HG02588 (cell line): Measurements from ENCODE around the gene TOM1L2.
"Not testable (repeated sequence)": the region's sequence is repeated elsewhere in the genome, so short reads cannot be mapped to it uniquely, and the experiment has no call there.

Experiments
- ATAC-seq: cut with Tn5 transposase; IDR thresholded peaks from one replicate; pipeline ENCODE4 v1.9.1; 2021; ENCODE audit warnings: mild to moderate bottlenecking, moderate library complexity; ENCODE audit not compliant: unreplicated experiment

The TOM1L2 gene

DNA sequence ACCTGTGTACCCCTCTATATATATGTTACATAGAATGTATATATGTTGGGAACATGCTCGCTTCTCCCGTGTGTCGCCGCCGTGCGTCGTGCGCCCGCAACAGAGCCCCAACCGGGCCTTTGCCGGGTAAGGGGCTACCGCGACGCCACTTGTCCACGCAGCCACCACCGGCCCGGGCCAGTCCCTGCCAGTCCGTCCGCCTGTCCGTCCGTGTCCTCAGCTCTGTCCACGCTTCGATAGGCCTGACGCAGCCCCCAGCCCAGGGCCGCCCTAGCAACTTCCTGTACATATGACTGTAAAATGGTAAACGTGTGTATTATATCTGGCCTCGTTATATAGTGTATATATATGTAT is 161.3 kb downstream of the TOM1L2 start:
- no peak for ATAC-seq

DNA sequence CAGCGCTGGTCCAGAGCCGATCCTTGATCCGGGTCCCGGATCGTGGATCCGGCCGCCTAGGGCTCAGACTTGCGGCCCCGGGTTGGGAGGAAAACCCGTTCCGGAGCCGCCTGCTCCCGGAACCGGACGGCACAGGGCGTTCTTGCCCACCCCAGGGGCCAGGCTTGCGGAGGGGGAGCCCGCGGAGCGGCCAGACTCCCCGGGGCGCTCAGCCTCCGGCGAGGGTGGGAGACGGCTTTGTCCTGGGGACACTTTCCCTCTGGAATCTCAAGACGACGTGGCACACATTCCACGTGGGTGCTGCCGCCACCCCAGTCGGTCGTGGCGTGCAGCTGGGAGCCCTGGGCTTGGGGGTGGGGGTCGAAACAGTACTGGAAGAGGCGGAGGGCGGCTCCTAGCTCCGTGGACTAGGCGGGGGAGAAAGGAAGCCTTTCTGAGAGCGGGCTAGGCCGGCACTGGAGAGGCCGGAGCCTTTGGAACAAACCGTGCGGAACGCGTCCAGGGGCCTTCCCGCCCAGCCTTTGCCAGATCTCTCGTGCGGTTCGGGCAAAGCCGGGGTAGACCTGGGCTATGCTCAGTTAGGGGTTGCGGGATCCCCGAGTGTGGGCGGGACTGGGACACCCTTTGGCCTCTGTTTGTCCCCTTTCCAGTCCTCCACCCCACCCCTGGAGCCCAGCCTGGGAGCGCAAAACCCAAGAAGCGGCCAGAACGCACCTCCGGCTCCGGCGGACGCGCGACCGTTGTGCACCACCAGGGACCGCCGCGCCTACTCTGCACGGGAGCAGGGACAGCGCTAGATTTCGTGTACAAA is 161.9 kb downstream of the TOM1L2 start:
- no peak for ATAC-seq

DNA sequence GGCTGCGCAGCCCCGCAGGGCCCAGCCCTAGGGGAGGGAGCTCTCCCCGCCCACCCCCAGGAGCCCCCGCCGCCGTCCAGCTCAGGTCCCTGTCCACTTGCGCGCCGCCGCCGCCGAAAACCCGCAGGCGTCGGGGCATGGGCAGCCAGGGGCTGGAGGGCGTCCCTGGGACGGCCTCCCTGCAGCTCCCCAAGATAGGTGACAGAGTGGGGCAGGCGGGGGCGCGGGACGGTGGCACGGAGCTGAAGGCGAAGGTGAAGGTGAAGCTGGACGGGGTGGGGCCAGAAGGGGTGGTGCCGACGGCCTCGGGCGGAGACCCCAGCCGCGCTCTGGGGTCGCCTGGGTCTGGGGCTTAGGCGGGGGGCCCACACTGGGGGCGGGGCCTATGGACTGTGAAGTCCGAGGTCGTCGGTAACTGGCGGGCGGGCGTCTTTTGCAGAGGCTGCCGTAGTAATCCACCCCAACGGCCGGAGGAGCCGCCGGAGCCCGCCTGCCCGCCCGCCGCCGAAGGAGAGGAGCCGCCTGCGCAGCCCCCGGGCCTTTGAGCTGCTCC is 162.6 kb downstream of the TOM1L2 start:
- ATAC-seq = no peak

DNA sequence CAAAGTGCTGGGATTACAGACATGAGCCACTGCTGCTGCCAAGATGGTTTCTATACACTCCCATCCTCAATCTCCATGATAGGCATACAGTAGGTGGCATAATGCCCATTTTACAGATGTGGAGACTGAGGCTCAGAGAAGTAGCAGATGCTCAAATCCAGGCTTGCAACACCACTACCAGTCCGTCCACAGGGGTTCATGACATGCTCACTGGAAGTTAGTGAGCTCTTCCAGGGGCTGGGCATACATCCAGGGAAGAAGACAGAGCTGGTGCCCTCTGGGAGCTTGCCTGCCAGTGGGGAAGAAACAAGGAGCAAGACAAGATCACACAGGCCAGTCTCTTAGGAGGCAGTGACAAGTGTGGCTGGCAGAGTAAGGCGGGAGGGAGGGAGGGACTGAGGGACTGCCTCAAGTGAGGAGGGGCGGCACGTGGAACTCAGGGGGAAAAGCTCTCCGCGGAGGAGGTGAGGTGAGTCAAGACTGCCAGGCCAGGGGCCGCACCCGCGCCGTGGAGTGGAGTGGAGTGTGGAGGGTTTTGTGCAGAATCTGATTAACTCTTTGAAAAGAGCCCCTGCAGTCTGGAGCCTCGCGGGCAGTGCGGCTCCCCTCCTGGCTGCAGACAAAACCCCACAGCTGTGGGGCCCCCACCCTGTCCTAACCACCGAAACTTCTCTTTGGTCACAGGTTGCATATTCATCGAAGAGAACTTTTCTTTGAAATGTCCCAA is 163.3 kb downstream of the TOM1L2 start:
- no peak for ATAC-seq

DNA sequence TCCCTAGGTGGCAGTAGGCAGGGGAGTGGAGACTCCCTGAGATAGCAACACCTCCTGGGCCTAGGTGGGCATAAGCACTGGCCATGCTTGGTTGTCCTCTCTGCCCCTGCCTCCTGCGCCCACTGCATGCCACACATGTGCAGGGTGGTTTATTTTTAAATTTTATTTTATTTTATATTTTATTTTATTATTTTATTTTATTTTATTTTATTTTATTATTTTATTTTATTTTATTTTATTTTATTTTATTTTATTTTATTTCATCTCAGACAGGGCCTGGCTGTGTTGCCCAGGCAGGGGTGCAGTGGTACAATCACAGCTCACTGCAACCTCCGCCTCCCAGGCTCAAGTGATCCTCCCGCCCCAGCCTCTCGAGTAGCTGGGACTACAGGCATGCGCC is 164.0 kb downstream of the TOM1L2 start:
- ATAC-seq = not testable (repeated sequence)

DNA sequence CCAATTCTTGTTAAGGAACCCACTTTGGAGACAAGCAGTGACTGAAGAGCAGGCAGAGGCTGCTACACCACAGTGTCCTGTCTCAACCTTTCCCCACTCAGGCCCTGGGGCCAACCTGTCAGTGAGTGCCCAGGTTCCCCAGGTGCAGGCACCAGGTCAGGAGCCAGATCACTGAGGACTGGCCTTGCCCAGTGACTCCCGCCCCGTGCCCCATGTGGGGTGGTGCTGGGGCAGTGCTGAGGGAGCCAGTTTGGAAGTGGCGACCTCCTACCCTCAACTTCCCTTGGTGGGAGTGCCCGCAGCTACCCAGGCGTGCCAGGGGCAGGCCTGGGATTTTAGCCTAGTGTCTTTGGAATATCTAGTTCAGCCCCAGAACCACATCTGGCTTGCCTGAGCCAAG is 164.8 kb downstream of the TOM1L2 start:
- no peak for ATAC-seq

DNA sequence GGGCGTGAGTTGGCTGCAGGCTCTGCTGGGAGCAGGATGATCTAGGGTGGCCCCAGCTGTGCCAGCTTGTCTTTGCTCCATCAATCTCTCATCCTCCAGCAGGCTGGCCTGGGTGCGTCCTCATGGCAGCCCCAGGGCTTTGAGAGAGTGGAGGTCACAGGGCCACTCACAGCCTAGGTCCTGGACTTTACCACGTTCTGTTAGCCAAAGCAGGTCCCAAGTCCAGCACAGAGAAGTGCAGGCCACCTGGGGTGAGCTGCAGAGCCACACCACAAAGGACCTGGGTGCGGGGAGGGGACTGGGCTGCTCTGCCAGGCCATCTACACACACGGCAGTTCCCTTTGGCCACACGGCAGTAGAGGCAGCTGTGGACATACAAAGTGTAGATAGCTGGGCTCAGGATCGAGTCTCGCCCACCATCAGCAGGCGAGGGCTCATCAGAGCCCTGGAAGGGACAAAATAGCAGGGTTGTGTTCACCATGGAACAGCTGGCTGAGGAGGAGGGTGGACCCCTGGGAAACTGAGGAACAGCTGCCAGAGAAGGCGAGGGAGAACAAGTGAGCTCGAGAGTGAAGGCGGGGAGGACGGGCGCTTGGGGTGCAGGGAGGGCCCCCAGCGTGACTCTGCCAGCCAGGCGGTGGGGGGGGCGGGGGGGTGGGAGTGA is 165.5 kb downstream of the TOM1L2 start:
- no peak for ATAC-seq

DNA sequence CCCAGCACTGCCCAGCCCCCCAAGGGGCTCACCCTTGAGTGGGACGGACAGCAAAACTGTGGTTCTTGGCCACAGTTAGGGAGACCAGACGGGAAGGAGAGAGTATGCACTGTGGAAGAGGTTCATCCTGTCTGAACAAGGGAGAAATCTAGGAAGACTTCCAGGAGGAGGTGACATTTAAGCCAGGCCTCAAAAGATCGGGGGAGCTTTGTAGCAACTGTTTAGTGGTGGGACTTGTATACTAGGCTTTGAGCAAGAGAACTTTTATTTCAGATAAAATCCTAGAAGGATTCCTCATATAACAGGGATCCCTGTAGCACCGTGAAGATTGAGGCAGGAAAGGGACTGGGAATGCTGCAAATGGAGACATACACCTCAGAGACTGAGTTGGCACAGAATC is 166.2 kb downstream of the TOM1L2 start:
- no peak for ATAC-seq

DNA sequence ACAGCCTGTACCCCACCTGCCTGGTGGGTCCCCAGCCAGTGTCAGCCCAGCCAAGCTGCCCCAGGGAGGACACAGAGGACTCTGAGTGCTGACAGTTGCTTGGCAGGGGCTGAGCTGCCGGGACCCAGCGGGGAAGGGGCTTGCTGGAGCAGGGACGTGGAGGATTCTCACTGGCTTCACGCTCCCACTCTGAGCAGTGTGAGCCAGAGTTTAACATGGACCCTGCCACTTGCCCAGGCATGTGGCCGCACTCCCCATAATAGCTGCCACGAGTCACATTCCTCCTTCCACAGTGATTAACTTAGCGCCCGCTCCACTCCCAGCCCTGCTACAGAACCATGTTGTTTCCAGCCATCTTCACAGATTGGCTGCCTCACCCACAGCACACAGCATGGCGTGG is 166.6 kb downstream of the TOM1L2 start:
- ATAC-seq = no peak

DNA sequence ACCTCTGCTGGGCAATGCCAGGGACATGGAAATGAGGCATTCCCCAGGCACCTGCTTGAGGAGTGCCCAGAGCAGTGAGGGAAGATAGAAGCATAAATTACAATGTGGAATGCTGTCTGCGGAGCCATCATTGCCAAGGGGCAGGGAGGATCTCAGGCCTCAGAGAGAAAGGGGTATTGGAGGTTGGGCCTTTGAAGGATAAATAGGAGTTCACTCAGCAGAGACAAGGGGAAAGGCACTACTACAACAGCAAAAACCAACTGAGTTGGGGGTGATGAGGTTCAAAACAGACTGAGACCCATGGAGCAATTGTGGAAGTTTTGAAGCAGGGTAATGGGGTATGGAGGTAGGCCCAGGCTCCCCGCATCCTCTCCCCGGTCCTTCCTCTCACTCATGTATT is 168.2 kb downstream of the TOM1L2 start:
- no peak for ATAC-seq

DNA sequence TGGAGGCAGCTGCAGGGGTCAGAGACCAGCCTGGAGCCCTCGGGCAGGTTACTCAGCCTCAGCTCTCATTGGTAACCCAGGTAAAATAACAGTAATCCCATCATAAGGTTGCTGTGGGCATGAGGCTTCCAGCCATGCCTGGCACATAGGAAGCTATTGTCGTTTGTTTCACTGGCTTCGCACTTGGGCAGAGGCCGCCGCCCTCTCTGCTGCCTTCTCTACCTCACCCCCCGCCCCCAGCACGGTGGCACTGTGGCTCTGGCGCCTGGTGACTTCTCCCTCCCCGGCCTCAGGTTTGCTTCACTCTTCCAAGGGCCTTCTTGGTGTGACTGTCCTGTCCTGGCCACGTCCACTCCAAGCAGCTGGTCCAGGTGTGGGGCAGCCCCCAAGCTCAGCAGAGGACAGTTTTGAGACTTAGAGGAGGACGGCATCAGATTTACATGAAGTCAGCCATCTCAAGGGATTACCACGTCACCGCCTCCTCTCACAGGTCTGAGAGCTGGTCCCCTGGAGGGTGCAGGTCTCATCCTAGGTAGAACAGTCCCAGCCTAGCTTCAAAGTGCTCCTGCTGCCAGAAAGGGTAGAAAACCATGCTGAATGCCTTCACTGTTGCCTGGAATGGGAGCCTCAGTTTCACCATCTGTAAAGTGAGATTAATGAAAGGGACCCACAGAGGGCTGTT is 170.3 kb downstream of the TOM1L2 start:
- ATAC-seq = no peak

DNA sequence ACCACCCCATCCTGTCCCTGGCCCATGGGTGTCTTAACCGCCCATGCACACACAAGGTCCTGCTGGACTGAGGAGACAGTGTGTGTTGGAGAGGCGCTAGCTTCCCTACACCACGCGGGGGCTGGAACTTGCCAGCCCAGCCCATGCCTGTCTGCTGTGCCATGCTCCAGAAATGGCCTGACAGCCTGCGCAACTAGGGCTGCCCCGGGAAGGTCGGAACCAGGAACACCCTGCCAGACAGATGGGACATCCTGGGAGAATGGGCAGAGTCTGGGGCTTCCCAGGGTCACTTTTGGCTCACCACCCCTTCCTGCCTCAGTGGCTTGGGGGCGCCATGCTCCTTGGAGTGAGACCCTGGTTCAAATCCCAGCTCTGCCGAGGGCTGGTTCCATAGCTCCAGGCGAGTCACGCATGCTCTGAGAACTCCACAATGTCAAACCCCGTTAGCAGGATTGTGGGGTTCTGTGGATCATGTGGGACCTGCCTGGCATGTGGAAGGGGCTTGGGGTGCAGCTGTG is 171.6 kb downstream of the TOM1L2 start:
- ATAC-seq = no peak

DNA sequence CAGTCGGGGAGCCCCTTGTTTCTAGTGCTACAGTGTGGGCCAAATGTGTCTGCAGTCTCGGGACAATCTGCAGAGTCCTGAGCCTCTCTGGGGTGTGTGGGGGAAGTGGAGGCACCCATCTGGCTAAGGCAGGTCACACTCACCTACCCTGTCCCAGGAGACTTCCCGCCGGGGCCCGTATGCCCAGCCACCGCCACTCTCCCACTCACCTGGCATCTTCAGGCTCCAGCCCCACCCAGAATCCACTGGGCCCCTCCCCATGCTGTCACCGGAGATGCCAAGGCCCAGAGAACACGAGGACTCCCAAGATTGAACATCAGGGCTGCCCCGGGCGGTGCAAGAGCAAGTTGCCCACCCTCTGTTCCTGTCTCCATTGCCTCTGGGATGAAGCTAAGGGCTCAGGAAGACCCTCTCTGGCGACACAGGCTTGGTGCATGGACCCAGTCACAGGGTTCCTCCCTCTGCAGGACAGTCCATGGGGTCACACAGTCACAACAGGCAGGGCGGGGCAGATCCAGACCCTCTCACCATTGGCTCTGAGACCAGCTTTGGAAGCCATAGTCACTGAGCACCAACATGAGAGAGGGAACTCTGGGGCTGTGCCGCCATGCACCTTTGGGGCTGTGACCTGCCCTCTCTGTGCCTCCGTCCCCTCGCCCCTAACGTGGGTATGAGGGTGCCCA is 173.5 kb downstream of the TOM1L2 start:
- ATAC-seq = no peak

DNA sequence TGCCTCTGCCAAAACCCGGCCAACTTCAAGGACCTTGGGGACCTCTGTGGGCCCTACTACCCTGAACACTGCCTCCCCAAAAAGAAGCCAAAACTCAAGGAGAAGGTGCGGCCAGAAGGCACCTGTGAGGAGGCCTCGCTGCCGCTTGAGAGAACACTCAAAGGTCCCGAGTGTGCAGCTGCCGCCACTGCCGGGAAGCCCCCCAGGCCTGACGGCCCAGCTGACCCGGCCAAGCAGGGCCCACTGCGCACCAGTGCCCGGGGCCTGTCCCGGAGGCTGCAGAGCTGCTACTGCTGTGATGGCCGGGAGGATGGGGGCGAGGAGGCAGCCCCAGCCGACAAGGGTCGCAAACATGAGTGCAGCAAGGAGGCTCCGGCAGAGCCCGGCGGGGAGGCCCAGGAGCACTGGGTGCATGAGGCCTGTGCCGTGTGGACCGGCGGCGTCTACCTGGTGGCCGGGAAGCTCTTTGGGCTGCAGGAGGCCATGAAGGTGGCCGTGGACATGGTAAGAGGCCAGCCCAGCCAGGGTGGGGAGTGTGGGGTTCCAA is 174.1 kb downstream of the TOM1L2 start:
- ATAC-seq = no peak

DNA sequence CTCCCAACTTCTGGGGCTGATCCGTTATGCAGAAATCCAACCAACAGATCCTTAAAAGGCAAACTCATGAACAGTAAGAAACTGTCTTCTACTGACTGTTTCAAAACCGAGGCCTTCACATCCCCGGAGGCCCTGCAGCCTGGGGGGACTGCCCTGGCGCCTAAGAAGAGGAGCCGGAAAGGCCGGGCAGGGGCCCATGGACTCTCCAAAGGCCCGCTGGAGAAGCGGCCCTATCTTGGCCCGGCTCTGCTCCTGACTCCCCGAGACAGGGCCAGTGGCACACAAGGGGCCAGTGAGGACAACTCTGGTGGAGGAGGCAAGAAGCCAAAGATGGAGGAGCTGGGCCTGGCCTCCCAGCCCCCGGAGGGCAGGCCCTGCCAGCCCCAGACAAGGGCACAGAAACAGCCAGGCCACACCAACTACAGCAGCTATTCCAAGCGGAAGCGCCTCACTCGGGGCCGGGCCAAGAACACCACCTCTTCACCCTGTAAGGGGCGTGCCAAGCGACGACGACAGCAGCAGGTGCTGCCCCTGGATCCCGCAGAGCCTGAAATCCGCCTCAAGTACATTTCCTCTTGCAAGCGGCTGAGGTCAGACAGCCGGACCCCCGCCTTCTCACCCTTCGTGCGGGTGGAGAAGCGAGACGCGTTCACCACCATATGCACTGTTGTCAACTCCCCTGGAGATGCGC is 174.9 kb downstream of the TOM1L2 start:
- ATAC-seq = no peak

DNA sequence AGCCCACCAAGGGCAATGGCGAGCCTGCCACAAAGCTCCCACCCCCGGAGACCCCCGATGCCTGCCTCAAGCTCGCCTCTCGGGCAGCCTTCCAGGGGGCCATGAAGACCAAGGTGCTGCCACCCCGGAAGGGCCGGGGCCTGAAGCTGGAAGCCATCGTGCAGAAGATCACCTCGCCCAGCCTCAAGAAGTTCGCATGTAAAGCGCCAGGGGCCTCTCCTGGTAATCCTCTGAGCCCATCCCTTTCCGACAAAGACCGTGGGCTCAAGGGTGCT is 175.5 kb downstream of the TOM1L2 start:
- ATAC-seq = no peak

DNA sequence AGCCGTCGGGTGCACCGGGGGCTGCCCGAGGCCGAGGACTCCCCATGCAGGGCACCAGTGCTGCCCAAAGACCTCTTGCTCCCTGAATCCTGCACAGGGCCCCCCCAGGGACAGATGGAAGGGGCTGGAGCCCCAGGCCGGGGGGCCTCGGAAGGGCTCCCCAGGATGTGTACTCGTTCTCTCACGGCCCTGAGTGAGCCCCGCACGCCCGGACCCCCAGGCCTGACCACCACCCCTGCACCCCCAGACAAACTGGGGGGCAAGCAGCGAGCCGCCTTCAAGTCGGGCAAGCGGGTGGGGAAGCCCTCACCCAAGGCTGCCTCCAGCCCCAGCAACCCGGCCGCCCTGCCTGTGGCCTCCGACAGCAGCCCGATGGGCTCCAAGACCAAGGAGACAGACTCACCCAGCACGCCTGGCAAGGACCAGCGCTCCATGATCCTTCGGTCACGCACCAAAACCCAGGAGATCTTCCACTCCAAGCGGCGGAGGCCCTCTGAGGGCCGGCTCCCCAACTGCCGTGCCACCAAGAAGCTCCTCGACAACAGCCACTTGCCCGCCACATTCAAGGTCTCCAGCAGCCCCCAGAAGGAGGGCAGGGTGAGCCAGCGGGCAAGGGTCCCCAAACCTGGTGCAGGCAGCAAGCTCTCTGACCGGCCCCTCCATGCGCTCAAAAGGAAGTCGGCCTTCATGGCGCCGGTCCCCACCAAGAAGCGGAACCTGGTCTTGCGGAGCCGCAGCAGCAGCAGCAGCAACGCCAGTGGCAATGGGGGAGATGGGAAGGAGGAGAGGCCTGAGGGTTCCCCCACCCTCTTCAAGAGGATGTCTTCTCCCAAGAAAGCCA is 176.0 kb downstream of the TOM1L2 start:
- ATAC-seq = no peak

DNA sequence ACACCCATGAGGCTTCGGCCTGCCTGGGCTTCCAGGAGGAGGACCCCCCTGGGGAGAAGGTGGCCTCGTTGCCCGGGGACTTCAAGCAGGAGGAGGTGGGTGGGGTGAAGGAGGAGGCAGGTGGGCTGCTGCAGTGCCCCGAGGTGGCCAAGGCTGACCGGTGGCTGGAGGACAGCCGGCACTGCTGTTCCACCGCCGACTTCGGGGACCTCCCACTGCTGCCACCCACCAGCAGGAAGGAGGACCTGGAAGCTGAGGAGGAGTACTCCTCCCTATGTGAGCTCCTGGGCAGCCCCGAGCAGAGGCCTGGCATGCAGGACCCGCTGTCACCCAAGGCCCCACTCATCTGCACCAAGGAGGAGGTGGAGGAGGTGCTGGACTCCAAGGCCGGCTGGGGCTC is 176.9 kb downstream of the TOM1L2 start:
- no peak for ATAC-seq

DNA sequence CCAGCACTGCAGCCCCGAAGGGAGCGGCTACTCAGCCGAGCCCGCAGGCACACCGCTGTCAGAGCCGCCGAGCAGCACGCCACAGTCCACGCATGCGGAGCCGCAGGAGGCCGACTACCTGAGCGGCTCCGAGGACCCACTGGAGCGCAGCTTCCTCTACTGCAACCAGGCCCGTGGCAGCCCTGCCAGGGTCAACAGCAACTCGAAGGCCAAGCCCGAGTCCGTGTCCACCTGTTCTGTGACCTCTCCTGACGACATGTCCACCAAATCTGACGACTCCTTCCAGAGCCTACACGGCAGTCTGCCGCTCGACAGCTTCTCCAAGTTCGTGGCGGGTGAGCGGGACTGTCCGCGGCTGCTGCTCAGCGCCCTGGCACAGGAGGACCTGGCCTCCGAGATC is 177.8 kb downstream of the TOM1L2 start:
- ATAC-seq = no peak
